Right lobe of liver (tissue), 6 donors: ENCODE data around the gene KCNB1. TPM values are rescaled to one million over a fixed set of nuclear protein-coding genes. Genes with fewer than 3 reads are reported as not detected.

Experiments used
- ATAC-seq, 4 donors: fragments of 200-7000 bp; cut with Tn5 transposase; one replicate each; pipeline ENCODE4 v1.9.1; 2020; ENCODE audit warnings: mild to moderate bottlenecking in 4 of 4, moderate library complexity in 4 of 4
- DNase-seq, 3 donors: peaks; one replicate each; pipeline ENCODE4 v3.0.0-alpha.2; 2020
- H3K27ac ChIP-seq, 3 donors: fragments of 200-600 bp; one replicate each; pipeline ENCODE4 v1.8.0; 2022
- H3K27me3 ChIP-seq, 2 donors: fragments of 200-600 bp; one replicate each; pipeline ENCODE4 v1.8.0; 2022
- H3K36me3 ChIP-seq, 4 donors: fragments of 200-600 bp; sonication (generic) in 1 of 4; one replicate each; pipeline versions ENCODE4 v1.5.1 to v1.8.0; 2017 to 2022; ENCODE audit warnings: control low read depth in 1 of 4
- H3K4me1 ChIP-seq, 4 donors: fragments of 200-600 bp; sonication (generic) in 1 of 4; one replicate each; pipeline versions ENCODE4 v1.5.1 to v1.8.0; 2017 to 2022; ENCODE audit warnings: control low read depth in 1 of 4
- H3K4me3 ChIP-seq, 3 donors: fragments of 200-600 bp; one replicate each; pipeline ENCODE4 v1.8.0; 2022
- H3K9me3 ChIP-seq, 4 donors: fragments of 200-600 bp; sonication (generic) in 1 of 4; one replicate each; pipeline versions ENCODE4 v1.5.1 to v1.8.0; 2017 to 2022; ENCODE audit warnings: control low read depth in 1 of 4
- CTCF ChIP-seq, 4 donors: fragments of 200-600 bp in 3 of 4; fragments of 450-650 bp in 1 of 4; IDR thresholded peaks; one replicate each; pipeline versions ENCODE4 v1.5.1 to v1.8.0; 2016 to 2022; ENCODE audit warnings: antibody characterized with exemption in 4 of 4, mild to moderate bottlenecking in 2 of 4
- POLR2A ChIP-seq: fragments of 450-650 bp; IDR thresholded peaks from one replicate; pipeline ENCODE4 v1.6.1; 2017; ENCODE audit warnings: antibody characterized with exemption, mild to moderate bottlenecking
- WGBS: methylation state at CpG from one replicate; pipeline ENCODE4 v1.1.6; 2018; ENCODE audit warnings: low coverage, low lambda C conversion rate; ENCODE audit not compliant: insufficient coverage; ENCODE audit errors: missing lambda C conversion rate; 5-methylcytosine and 5-hydroxymethylcytosine counted together
- intact Hi-C, 2 donors: fragments of 100-400 bp; cut with DNase I; formaldehyde crosslinking; loops; one replicate each; pipeline versions ENCODE4 v1.11.2 to v1.14.1; 2022
- total RNA-seq, 6 experiments: library from RNA; depleted of rRNA in 2 of 6; stranded (reverse); fragments of >200 nt in 2 of 6; fragmentation: NEBNext Ultra II Directional in 3 of 6; extraction: Animal tissue kit (Norgen Biotek cat#: 25700) in 3 of 6; gene quantifications; one replicate each; pipeline versions ENCODE4 v1.1.0 to v1.2.4, GENCODE V29; 2016 to 2023
- donor health status: DM: no; HTN: yes; CAD: no.
- donor health status: DM: no; HTN: no; CAD: no.
- donor health status: DM: no; HTN: no; CAD: no.
- donor health status: DM: no; HTN: yes; CAD: no.
- donor health status: DM: no; HTN: yes; CAD: no.

KCNB1 gene
- total RNA-seq, 6 experiments from 2014 or later: 1.5 to 8.2 (median 3.8) TPM

GRCh38 chr20:49398401-49399144 lies 83.9 kb downstream of the KCNB1 start:
- Histone ChIP-seq H3K36me3 (no peaks in the 10 kb centered on the region), H3K27ac (no peak overlapping the region), H3K4me1 (no peaks in the 10 kb centered on the region), H3K9me3 (no peaks in the 10 kb centered on the region), H3K27me3 (no peaks in the 10 kb centered on the region), H3K4me3 (no peak overlapping the region)
- 83% methylated on average over 3 of the region's 4 CpGs for WGBS
- TF ChIP-seq CTCF (IDR thresholded peaks at IDR 0.05): no peak
- no peak for TF ChIP-seq POLR2A
- intact Hi-C loops: no loop called here
- DNase-seq (no peak), ATAC-seq (no peak)

GRCh38 chr20:49397525-49397924 lies 84.9 kb downstream of the KCNB1 start:
- H3K27ac ChIP-seq: no peak overlapping the region
- no peaks in the 10 kb centered on the region for H3K36me3 ChIP-seq
- H3K9me3 ChIP-seq: no peaks in the 10 kb centered on the region
- ATAC-seq (no peak), DNase-seq (no peak)
- intact Hi-C loops: no loop called here
- H3K27me3 ChIP-seq: no peaks in the 10 kb centered on the region
- no peak overlapping the region for H3K4me3 ChIP-seq
- 64% methylated on average over 1 of the region's 6 CpGs for WGBS
- TF ChIP-seq POLR2A: no peak
- no peak for TF ChIP-seq CTCF (IDR thresholded peaks at IDR 0.05)
- no peaks in the 10 kb centered on the region for H3K4me1 ChIP-seq

GRCh38 chr20:49396230-49396629 lies 86.2 kb downstream of the KCNB1 start:
- intact Hi-C loops: no loop called here
- H3K4me1 ChIP-seq: no peaks in the 10 kb centered on the region
- no peaks in the 10 kb centered on the region for H3K9me3 ChIP-seq
- ATAC-seq: no peak
- WGBS: 94% methylated on average over 7 of the region's 7 CpGs
- no peaks in the 10 kb centered on the region for H3K36me3 ChIP-seq
- H3K4me3 ChIP-seq: no peak overlapping the region
- no peak overlapping the region for H3K27ac ChIP-seq
- TF ChIP-seq POLR2A: no peak
- H3K27me3 ChIP-seq: no peaks in the 10 kb centered on the region
- no peak for DNase-seq

GRCh38 chr20:49395659-49396058 lies 86.8 kb downstream of the KCNB1 start:
- Histone ChIP-seq H3K9me3 (no peaks in the 10 kb centered on the region), H3K4me1 (no peaks in the 10 kb centered on the region), H3K36me3 (no peaks in the 10 kb centered on the region), H3K4me3 (no peak overlapping the region), H3K27me3 (no peaks in the 10 kb centered on the region), H3K27ac (no peak overlapping the region)
- ATAC-seq (no peak), DNase-seq (no peak)
- WGBS: 80% methylated on average over 9 of the region's 11 CpGs
- no peak for TF ChIP-seq CTCF (IDR thresholded peaks at IDR 0.05)
- no peak for TF ChIP-seq POLR2A
- intact Hi-C loops: no loop called here

- no peaks in the 10 kb centered on the region for H3K4me1 ChIP-seq
- H3K36me3 ChIP-seq: no peaks in the 10 kb centered on the region
- DNase-seq (no peak), ATAC-seq (no peak)
- WGBS: 74% methylated on average over 8 of the region's 14 CpGs
- intact Hi-C loops: no loop called here
- TF ChIP-seq POLR2A: no peak
- TF ChIP-seq CTCF (IDR thresholded peaks at IDR 0.05): no peak
- H3K27ac ChIP-seq: no peak overlapping the region
- no peak overlapping the region for H3K4me3 ChIP-seq
- no peaks in the 10 kb centered on the region for H3K27me3 ChIP-seq
- H3K9me3 ChIP-seq: no peaks in the 10 kb centered on the region
Measured at GRCh38 chr20:49395183-49395582, 87.3 kb downstream of the KCNB1 start.
